GM21737 (cell line): ENCODE results near the gene IGSF23.
"Not testable (repeated sequence)": the region's sequence is repeated elsewhere in the genome, so short reads cannot be mapped to it uniquely, and the experiment has no call there.

Experiments
- ATAC-seq: cut with Tn5 transposase; IDR thresholded peaks from one replicate; pipeline ENCODE4 v1.9.1; 2021; ENCODE audit warnings: mild to moderate bottlenecking, moderate library complexity; ENCODE audit not compliant: unreplicated experiment

Gene IGSF23

GRCh38 chr19:44661904-44662303, 48.5 kb downstream of the IGSF23 start:
- no peak for ATAC-seq

DNA sequence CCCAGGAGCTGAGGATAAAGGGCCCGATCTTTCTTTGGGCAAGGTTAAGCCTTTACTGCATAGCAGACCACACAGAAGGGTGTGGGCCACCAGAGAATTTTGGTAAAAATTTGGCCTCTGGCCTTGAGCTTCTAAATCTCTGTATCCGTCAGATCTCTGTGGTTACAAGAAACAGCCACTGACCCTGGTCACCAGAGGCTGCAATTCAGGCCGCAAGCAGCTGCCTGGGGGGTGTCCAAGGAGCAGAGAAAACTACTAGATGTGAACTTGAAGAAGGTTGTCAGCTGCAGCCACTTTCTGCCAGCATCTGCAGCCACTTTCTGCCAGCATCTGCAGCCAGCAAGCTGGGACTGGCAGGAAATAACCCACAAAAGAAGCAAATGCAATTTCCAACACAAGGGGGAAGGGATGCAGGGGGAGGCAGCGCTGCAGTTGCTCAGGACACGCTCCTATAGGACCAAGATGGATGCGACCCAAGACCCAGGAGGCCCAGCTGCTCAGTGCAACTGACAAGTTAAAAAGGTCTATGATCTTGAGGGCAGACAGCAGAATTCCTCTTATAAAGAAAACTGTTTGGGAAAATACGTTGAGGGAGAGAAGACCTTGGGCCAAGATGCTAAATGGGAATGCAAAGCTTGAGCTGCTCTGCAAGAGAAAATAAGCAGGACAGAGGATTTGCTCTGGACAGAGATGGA, 49.5 kb downstream of the IGSF23 start:
- ATAC-seq, result no peak

DNA sequence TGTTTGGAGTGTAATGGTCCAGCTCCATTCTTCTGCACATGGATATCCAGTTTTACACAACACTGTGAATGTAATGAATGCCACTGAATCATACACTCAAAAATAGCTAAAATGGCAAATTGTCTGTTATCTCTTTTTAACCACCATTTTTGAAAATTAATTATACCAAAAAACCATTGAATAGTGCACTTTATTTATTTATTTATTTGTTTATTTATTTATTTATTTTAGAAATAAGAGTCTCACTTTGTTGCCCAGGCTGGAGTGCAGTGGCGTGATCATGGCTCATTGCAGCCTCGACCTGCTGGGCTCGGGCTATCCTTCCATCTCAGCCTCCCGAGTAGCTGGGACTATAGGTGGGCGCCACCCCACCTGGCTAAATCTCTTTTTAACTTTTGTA, 50.6 kb downstream of the IGSF23 start:
- ATAC-seq, result no peak

- ATAC-seq, result no peak
Observed at GRCh38 chr19:44664976-44665375, 51.6 kb downstream of the IGSF23 start.

DNA sequence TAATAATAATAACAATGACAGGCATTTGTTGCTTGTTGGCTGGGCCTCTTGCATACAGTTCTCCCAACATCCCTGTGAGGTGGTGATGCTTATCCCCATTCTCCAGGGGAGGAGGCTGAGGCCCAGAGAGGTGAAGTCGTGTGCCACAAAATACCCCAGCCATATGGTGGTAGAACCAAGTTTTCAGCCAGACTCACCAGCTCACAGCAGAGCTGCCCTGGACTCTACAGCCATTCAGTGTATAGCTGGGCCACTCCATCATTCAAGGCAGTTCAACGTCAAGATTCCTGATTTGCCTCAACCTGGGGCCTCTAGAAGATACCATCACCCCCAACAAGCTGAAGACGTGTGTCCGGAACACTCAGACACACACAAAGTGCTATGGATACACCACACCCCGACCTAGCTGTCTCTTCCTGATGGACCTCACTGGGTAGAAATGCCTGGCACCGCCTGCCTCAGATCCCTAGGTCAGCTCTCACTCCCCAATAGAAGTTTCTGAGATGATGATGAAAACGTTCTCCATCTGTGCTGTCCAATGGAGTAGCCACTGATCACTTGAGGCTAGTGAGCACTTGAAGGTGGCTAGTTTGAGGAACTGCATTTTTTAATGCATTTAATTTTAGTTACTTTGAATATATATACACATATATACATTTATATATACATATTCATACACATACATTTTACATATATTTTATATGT, 53.6 kb downstream of the IGSF23 start:
- no peak for ATAC-seq

- ATAC-seq, result no peak
Observed at GRCh38 chr19:44668985-44669764, 55.8 kb downstream of the IGSF23 start.

DNA sequence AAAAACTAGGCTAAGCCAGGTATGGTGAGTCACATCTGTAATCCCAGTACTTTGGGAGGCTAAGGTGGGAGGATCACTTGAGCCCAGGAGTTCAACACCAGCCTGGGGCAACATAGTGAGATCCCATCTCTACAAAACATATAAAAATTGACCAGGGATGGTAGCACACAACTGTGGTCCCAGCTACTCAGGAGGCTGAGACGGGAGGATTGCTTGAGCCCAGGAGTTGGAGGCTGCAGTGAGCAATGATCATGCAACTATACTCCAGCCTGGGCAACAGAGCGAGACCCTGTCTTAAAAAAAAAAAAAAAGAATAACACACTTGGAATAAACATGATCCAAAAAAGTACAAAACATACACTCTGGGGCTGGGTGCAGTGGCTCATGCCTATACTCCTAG, 56.7 kb downstream of the IGSF23 start:
- ATAC-seq, result not testable (repeated sequence)

DNA sequence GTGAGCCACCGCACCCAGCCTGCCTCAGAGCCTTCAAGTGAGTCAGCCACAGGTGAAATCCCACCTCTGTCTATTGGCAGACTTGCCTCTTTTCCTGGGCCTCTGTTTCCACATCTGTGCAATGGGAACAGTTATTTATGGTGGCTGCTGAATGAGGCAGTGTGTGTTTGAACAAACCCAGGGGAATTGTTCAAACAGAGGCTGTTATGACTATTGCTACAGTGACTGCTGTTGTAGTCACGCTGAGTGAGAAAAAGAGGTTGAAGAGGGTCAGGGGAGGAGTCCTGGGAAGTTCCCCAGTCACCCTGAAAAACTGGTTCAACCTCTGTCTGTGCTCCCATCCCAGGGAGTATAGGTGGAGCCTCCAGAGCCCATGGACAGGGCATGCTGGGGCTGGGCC, 58.0 kb downstream of the IGSF23 start, which contains the start of gene CEACAM19:
TSS of gene CEACAM19 (plus strand) at position 83 of the 400 bp plus-strand sequence. CDS start 450 bp downstream, outside the sequence.
- ATAC-seq, result no peak

DNA sequence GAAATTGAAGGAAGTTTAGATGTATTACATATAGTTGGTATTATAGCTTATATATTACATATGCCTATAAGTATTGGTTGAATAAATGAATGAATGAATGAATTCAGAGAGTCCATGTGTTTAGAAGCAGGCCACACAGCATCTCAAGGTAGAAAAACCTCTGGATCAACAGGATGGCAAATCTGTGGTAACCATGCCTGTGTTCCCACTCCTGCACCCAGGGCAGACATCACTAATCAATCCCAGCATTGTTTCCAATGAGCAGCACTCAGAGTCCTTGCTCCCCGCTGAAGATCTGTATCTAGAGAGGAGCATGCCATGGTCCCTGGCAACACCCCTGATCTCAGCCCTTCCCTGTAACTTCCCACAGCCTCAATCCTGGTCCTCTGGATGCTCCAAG, 58.9 kb downstream of the IGSF23 start:
- ATAC-seq, result no peak

DNA sequence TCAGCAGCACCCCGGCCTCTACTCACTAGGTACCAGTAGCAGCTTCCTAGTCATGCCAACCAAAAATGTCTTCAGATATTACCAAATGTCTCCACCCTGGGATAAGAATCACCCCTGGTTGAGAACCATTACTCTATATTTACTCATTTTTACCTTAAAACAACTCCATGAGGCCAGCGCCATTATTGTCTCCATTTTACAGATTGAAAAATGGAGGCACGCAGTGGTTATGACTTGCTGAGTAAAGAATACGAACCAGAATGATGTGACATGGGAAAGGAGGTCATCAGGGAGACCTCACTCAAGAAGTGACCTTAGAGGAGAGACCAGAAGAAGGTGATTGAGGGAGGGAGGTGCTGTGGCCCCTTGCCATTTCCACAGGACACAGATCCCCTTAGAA, 60.1 kb downstream of the IGSF23 start:
- no peak for ATAC-seq

DNA sequence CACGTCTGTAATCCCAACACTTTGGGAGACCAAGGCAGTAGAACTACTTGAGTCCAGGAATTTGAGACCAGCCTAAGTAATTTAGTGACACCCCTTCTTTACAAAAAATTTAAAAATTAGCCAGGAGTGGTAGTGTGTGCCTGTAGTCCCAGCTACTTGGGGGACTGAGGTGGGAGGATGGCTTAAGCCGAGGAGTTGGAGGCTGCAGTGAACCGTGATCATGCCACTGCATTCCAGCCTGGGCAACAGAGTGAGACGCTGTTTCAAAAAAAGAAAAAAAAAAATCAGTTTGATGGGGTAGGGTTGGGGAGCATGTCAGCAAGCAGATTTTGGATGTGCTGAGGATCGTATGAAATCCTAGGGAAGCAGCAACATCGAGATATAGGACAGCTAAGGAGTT, 62.2 kb downstream of the IGSF23 start:
- ATAC-seq, result no peak

DNA sequence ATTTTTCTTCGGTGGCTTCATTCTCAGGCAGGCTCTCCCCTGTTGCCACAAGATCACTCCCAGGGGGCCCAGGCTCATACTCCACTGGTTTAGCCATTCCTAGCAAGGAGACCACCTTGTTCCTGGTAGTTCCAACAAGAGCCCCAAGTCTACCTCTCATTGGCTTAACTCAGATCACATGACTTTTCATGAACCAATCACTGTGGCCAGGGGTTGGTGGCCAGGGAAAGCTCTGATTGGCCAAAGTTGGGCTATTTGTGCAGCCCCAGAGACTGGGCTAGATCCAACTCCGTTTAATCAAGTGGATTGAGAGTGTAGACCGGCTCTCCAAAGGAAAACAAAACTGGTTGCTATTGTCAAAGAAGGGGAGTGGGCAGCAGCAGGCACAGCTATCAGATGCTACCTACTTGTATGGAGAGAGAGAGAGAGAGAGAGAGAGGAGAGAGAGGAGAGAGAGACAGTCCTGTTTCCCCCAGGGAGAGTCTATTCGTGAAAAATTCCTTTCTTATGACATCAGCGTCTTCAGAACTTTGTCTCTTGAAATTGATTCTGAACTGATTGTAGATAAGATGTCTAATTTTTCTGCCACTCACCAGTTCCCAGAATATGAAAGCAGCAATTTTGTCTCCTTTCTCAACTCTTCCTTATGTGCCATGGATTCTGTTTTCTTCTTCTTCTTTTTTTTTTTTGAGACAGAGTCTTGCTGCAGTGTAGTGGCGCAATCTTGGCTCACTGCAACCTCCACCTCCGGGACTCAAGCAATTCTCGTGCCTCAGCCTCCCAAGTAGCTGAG, 63.9 kb downstream of the IGSF23 start:
- ATAC-seq, result no peak

DNA sequence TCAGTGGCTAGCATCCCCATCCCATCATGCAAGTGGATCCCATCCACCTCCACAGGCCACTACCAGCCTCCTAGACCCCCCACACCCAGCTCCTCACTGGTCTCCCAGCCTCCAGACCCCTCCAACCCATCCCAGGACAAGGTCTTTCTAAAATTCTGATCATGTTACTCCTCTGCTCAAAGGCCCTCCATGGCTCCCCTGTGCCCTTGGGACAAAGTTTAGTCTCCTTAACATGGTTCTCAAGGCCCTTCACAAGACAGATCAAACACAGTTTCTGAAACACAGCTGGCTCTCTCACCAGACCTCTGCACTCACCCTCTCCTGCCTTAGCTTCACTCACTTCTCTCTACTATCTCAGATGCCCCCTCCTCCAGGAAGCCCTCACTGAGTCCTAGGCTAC, 67.2 kb downstream of the IGSF23 start:
- ATAC-seq, result no peak

GRCh38 chr19:44681992-44682790, 68.8 kb downstream of the IGSF23 start:
- ATAC-seq, result no peak

DNA sequence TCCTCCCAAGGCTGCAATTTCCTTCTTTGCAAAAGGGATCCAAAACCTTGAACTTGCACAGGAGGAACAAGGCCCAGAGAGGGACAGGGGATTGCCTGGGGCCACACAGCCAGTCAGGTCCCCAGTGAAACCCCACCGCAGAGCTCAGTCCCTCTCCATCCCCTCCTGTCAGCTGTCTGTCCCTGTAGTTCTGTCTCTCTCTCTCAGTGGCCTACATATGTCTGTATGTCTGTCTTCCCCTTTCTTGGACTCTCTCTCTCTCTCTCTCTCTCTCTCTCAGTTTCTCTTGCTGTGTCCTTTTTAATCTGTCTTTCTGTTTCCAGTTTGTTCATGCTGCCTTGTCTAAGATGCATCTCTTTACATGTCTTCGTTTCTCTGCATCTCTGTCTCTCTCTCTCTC, 69.4 kb downstream of the IGSF23 start:
- ATAC-seq, result no peak

GRCh38 chr19:44683434-44684210, 70.3 kb downstream of the IGSF23 start:
- ATAC-seq, result no peak

GRCh38 chr19:44684396-44684795, 71.0 kb downstream of the IGSF23 start:
- ATAC-seq, result not testable (repeated sequence)

- ATAC-seq, result no peak
Observed at GRCh38 chr19:44684892-44685863, 71.8 kb downstream of the IGSF23 start.
